GM19468 (cell line): ENCODE data around the gene ADM.
"Not testable (repeated sequence)": the region's sequence is repeated elsewhere in the genome, so short reads cannot be mapped to it uniquely, and the experiment has no call there.

Source experiments
- ATAC-seq: cut with Tn5 transposase; IDR thresholded peaks from one replicate; pipeline ENCODE4 v1.9.1; 2021; ENCODE audit warnings: mild to moderate bottlenecking, moderate library complexity, moderate number of reproducible peaks; ENCODE audit not compliant: unreplicated experiment; ENCODE audit errors: extremely low read depth

Gene ADM, protein sequence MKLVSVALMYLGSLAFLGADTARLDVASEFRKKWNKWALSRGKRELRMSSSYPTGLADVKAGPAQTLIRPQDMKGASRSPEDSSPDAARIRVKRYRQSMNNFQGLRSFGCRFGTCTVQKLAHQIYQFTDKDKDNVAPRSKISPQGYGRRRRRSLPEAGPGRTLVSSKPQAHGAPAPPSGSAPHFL

DNA sequence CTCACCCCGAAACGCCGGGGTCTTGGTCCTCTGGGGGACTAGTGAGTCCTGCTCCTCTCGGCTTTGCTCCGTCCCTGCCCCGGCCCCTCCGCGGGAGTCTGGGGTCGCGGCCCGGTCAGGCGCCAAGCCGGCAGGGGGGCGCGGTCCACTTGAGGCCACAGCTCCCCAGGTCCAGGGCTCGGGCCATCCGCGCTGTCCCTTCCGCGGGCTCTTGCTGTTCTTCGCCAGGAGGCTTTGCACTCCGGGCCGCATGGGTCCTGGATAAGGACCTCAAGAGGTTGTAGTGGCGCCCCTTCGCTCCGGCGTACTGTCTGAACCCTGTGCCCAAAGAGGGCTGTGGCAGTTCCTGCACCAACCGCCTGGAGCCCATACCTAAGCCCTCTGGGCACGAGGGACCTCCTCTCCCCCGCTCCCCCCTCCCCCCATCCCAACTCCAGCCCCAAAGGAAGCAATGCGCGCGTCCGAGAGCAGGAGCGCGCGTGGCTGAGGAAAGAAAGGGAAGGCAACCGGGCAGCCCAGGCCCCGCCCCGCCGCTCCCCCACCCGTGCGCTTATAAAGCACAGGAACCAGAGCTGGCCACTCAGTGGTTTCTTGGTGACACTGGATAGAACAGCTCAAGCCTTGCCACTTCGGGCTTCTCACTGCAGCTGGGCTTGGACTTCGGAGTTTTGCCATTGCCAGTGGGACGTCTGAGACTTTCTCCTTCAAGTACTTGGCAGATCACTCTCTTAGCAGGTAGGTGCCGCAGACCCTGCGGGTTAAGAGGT, at the start of gene ADM:
TSS of gene ADM (plus strand) at position 579 of the 767 bp plus-strand sequence. CDS start 628 bp downstream, outside the sequence.
- ATAC-seq, result no peak

DNA sequence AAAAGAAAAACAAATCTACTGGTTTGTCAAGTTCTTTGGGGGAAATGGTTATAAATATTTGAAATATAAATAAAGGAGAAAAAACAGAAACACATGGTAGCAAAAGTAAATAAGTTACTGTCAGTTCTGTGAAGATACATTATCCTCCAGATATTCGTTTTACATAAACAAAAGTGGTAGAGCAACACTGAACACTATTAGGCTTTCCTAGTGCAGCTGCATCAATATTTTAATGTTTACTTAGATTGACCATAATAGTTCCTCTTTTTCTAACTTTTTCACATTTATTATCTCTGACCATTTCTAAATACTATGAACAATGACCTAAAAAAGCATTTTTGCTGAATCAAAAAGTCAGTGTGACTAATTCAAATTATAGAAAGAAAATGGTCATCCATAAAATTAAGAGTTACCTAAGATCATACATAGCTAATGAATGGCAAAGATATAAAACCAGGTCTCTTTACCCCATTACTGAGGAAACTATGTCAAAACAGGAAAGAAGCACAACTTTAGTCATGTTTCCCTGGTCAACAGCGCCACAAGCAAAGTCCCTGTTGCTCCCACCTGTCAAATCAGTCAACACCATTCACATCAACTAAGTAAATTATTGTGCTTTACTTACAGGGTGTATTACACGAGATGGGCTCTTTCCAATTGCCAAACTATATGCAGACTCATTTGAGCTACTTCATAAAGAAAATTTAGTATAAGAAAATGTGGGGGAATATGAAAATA, 49.3 kb upstream of the ADM start:
- no peak for ATAC-seq

DNA sequence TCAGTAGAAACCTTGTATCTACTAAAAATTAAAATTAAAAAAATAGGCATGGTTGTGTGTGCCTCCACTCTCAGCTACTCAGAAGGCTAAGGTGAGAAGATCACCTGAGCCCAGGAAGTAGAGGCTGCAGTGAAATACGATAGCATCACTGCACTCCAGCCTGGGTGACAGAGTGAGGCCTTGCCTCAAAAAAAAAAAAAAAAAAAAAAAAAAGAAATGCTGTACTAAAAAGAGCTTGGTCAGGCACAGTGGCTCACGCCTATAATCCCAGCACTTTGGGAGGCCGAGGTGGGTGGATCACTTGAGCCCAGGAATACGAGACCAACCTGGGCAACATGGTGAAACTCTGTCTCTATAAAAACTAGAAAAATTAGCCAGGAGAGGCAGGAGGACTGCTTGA, 47.4 kb upstream of the ADM start:
- no peak for ATAC-seq

DNA sequence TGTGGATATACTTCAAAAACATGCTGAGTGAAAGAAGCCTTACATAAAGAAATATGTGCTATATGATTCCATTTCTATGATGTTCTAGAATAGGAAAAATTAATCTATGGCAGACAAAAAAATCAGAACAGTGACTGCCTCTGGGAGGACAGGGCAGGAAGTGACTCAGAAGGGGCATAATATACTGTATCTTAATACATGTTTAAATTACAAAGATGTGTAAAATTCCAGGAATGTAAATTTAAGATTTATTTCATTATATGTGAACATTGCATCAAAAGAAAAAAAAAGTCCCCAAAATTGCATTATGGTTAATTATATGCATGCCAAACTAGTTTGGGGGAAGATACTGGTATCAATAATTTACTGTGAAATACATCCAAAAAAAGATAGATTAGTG, 43.1 kb upstream of the ADM start:
- ATAC-seq, result no peak

DNA sequence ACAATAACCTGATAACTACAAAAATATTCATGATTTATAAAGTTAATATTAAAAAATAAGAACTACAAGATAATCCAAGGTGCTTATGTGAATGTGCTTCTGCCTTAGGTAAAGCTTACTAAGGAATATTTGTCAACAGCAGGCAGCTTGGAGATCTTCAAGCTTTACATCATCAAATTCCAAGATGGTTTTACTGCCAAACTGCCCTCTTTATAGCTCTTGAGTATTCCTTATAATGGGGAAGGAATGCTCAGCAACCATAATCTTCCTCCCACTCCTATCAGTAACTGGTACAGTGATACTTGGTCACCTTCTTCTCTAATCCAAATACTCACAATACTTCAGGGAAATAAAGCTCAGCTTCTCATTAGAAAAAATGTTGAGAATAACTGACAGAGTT, 40.9 kb upstream of the ADM start:
- no peak for ATAC-seq

DNA sequence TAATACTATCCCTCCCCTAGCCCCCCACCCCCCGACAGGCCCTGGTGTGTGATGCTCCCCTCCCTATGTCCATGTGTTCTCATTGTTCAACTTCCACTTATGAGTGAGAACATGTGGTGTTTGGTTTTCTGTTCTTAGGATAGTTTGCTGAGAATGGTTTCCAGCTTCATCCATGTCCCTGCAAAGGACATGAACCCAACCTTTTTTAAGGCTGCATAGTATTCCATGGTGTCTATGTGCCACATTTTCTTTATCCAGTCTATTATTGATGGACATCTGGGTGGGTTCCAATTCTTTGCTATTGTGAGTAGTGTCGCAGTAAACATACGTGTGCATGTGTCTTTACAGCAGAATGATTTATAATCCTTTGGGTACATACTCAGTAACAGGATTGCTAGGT, 40.2 kb upstream of the ADM start:
- ATAC-seq, result not testable (repeated sequence)

DNA sequence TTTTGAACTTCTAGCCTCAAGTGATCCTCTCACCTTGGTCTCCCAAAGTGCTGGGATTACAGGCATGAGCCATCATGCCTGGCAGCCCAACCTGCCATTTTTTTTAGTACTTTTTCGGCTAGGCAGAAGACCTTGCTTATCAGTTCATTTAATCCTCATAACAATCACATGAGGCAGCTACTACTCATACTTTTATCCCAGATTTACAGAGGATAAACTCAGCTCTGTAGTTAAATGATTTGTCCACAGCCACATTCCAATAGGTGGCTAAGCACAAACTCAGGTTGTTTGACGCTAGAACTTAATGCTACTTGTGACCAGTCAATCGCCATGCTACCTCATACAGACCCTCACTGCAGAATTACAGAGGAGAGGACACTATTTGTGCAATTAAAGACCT, 38.9 kb upstream of the ADM start:
- no peak for ATAC-seq

DNA sequence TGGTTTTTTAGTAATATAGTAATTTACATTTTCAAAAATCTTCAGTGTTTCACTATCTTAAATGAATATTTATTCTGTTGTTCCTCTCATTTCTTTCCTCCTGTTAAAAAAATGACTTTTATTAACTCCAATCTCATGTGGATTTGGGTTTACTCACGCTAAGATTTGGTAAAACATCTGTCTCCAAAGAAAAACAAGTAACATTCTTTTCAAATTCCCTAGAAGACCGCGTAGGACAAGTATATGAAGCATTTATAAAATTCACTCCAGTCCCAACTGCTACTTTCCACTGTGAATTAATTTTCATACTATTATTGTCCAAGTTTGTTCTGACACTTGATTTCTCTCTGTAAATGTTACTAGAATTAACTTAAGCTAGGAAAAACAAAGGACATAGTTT, 37.1 kb upstream of the ADM start:
- no peak for ATAC-seq

DNA sequence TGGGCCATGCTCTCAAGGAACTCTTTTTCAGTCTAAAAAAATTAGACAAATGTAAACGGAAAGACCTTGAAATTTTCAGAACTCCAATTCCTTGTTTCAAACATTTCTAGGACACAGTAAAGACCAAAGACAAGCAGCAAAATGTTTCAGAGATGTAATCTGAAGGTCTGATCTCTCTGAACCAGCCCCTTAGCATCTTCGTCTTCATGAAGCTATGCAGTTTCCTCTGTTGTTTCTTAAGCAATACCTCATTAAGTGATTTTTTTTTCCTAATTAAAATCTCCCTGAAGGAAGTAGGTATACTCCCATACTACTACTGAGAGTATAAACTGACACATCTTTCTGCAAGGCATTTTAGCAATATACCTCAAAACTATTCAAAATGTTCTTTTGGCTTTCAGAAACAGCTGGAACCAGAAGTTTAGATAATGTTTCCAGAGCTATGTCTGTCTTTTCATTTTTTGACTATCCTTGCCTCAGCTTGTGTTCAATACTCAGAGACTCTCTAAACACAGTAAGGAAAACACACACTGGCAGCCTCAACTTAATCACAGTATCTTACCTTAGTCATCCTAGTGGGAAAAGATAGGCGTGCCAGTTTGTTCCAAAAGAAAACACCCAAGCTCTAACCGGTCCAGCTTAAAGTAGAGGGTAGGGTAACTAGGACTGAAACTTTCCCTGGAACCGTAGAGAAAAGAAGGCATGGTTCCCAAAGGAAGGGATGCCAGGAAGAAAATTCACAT, 36.0 kb upstream of the ADM start:
- ATAC-seq, result no peak

DNA sequence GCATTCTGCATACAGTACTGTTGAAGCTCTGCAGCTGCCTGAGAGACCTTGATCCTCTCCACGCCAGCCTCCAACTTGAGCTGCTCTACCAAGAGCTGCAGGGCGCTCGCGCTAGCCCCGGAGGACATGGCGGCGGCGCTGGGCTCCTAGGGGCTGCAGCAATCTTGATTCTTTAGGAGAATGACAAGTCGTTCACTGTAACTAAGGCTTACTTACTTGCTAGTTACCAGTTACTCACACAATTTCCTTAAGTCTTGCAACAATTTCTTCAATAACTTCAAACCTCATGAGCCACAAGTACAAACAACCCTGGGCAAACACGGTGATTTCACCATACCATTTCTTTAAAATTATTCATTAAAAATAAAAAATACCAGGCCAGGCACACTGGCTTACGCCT, 32.7 kb upstream of the ADM start:
- no peak for ATAC-seq

DNA sequence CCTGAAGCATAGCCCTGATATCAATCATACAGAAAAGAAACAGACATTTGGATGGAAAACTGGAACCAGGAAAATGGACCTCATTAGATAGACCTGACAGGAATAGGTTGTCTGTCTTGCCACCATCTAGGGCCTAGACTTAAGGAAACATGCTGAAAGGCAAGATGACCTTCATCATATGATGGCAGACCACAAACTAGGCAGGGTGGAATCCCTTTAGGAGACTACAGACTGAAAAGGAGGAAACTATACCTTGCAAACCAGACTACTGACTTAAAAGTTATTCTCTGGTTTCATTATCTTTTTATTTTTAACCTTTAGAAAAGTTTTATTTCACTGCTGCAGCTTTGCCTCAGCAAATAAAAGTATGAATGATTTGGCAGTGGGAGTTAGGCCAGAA, 31.1 kb upstream of the ADM start:
- ATAC-seq, result no peak

DNA sequence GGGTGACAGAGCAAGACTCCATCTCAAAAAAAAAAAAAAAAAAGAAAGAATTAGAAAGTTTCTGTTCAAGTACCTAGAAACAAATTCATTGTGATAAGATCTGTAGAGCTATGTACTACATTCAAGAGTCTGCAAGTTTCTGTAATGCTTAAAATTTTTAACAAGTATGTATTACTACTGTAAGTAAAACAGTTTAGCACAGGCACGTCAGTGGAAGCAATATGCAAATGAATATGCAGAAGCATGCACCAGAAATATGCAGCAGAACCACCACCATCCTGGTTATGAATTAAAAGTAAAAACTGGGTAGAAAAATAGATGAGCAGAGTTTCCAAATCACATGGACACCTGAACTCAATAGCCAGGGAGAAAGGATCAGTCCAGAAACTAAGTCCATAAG, 30.1 kb upstream of the ADM start:
- ATAC-seq, result no peak

DNA sequence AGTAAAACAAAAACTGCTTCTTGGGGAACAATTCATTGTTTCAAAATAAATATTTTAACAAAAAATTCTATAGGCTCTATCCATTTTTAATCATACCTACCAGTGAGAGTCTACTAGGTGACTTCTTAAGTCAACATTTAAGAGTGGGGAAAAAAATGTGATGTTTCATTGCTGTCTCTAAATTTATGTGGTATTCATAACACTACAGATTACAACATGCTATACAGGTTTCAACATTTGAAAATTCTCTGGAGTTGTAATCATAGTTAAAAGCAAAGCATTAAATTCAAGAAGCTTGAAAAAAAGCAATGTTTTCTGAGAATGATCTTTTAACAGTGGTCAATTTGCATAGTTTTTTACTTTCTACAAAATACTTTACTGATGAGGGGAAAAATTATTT, 29.2 kb upstream of the ADM start:
- ATAC-seq, result no peak

DNA sequence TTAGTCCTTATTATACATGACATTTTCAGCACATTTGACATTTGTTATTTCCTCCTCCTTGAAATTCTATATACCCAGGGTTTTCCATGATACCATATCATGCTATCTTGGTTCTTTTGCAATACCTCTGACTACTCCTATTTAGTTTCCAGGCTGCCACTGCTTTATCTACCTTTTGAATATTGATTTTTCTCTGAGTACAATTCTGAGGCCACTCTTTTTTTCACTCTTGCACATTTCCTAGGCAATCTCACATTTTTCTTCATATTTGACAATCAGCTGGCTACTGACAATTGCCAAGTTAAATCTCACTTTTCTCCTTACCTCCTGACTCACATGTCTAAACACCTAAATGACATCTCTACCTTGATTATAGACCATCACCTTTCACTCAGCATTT, 22.8 kb upstream of the ADM start:
- no peak for ATAC-seq

DNA sequence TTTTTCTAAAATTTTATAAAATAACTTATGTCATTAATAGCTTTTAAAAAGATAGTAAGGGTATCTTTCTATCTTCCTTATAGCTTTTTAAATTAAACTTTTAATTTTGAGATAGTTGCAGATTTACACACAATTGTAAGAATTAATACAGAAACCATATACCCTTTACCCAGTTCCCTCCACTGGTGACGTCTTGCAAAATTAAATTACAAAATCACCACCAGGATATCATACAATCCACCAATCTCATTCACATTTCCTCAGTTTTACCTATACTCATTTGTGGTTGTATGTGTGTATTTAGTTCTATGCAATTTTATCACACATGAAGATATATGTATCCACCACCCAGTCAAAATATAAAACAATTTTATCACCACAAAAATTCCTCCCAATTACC, 20.9 kb upstream of the ADM start:
- no peak for ATAC-seq

DNA sequence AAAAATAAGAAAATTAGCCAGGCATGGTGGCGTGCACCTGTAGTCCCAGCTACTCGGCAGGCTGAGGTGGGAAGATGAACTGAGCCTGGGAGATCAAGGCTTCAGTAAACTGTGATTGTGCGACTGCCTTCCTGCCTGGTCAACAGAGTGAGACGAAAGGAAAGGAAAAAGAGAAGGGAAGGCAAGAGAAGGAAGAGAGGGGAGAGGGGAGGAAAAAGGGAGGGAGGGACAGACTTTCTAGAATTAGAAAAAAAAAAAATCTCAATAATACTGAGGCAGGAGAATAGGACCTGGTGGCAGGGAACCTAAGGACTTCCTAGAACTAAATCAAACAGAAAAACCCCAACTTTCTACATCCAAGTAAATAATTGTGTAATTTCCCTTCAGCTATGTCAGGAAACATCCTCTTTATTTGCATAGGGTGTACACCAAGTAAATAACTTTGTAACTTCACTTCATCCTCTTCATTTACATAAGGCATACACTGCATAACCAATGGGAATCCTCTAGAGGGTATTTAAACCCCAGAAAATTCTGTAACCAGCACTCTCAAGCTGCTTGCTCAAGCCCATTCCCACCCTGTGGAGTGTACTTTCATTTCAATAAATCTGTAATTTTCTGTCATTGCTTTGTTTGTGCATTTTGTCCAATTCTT, 19.6 kb upstream of the ADM start:
- ATAC-seq, result no peak

DNA sequence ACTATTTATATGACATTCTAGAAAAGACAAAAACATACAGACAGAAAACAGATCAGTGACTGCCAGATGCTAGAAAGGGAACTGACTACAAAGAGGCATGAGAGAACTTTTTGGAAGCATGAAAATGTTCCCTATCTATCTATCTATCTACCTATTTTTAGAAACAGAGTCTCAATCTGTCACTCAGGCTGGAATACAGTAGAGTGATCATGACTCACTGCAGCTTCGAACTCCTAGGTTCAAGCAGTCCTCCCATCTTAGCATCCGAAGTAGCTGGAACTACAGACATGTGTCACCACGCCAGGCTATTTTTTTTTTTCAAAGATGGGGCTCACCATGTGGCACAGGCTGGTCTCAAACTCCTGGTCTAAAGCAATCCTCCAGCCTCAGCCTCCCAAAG, 17.7 kb upstream of the ADM start:
- ATAC-seq, result no peak

DNA sequence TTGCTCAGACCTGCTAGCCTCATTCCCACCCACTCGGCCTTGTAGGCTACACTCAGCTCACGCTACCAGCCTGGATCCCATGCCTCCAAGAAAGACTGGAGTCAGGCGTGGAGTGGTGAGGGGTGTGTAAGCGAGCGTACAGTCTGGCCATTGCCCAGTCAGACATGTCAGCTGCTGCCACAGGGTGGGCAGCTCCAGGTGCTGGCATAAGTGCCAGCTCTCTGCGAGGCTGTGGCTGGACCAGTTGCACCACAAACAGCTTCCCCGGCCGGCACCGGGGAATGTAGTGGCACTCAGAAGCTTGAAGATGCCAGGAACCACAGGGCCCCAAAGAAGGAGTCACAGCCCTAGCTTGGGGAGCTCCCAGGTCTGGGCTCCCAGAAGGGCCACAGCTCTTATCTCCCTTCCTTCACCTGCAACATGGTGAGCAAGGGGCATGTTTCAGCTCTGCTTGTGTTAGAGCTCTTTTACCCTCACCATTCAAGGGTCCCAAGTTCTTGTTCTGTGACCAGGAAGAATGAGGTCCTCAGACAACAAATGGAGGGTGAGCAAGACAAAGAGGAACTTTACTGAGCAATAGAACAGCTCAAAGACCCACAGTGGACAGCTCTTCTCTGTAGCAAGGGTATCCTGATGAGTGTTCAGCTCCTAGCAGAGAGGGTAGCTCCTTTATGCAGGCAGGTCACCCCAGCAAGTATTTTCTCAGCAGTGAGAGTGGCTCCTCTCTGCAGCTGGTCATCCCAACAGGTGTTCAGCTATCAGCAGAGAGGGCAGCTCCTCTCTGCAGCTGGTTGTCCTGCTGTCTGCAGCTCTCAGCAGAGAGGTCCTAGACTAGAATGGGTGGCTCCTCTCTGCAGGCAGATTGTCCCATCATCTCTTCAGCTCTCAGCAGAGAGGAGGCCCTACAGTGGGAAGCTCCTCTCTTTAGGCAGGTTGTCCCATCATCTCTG, 16.8 kb upstream of the ADM start:
- ATAC-seq, result no peak
